ENCODE measurements around the gene ILKAP. TPM values are rescaled to one million over a fixed set of nuclear protein-coding genes. Genes with fewer than 3 reads are reported as not detected.

ILKAP gene
- polyA plus RNA-seq, 1 of the 3 experiments (the other 2 are of a cell fraction) = 49.2 TPM

GRCh38 chr2:238124488-238125126 is 78.9 kb downstream of the ILKAP start:
- ChIA-PET POLR2A (no interaction called here), CTCF (interaction anchor here (1.3 kb wide), 1 partner anchor 266 kb away, joined by 3 read pairs; no protein-coding TSS in a partner anchor)
- Histone ChIP-seq H3K27me3 (ENCODE audit: insufficient read depth) (no peaks in the 10 kb centered on the region), H3K9me3 (no peaks in the 10 kb centered on the region), H3K9ac (no peak overlapping the region), H3K4me2 (no peak overlapping the region), H3K9me2 (no peaks in the 10 kb centered on the region), H3K79me2 (ENCODE audit: insufficient read depth) (no peaks in the 10 kb centered on the region), H3K4me3 (ENCODE audit: low read depth in 2 of 2, low read length in 1 of 2) (no peak overlapping the region), H3K36me3 (replicated peaks in 1 of 2; ENCODE audit: control insufficient read depth in 1 of 2, insufficient read depth in 2 of 2, low read length in 1 of 2) (no peaks in the 10 kb centered on the region), H3K4me1 (ENCODE audit: control insufficient read depth in 1 of 2, insufficient read depth in 2 of 2, low read depth in 1 of 2, low read length in 1 of 2) (no peaks in the 10 kb centered on the region), H3F3A (replicated peaks; ENCODE audit: insufficient read depth) (no peaks in the 10 kb centered on the region), H3K27ac (ENCODE audit: low read depth in 2 of 2, low read length in 1 of 2) (no peak overlapping the region), H2AFZ (ENCODE audit: low read depth) (no peak overlapping the region), H4K20me1 (ENCODE audit: insufficient read depth) (no peaks in the 10 kb centered on the region)
- no peak for TF ChIP-seq REST (IDR thresholded peaks at IDR 0.05; ENCODE audit: low read depth, low read length)
- no peak for TF ChIP-seq TAF1 (IDR thresholded peaks at IDR 0.05; ENCODE audit: borderline replicate concordance, low read depth, low read length)
- TF ChIP-seq RCOR1 (IDR thresholded peaks at IDR 0.05; ENCODE audit: low read length) = no peak
- TF ChIP-seq FOXJ3 (CRISPR knock-in tag; IDR thresholded peaks at IDR 0.05) = no peak
- no peak for TF ChIP-seq RFX5 (IDR thresholded peaks at IDR 0.05; ENCODE audit: low read length)
- TF ChIP-seq, protein P1, sequence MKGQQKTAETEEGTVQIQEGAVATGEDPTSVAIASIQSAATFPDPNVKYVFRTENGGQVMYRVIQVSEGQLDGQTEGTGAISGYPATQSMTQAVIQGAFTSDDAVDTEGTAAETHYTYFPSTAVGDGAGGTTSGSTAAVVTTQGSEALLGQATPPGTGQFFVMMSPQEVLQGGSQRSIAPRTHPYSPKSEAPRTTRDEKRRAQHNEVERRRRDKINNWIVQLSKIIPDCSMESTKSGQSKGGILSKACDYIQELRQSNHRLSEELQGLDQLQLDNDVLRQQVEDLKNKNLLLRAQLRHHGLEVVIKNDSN (IDR thresholded peaks at IDR 0.05; ENCODE audit: borderline replicate concordance, low read depth) = no peak
- TF ChIP-seq RAD21 (IDR thresholded peaks at IDR 0.05; ENCODE audit: low read length) = no peak
- TF ChIP-seq EP300 (IDR thresholded peaks at IDR 0.05; ENCODE audit: borderline replicate concordance in 1 of 2, low read depth in 1 of 2, low read length in 1 of 2) = no peak
- no peak for TF ChIP-seq FOXM1 (IDR thresholded peaks at IDR 0.05; ENCODE audit: low read depth)
- TF ChIP-seq FOSL2 (IDR thresholded peaks at IDR 0.05; ENCODE audit: borderline replicate concordance, low read depth) = no peak
- DNase-seq = no peak
- 85% methylated on average over 18 of the region's 19 CpGs for WGBS (ENCODE audit: low lambda C conversion rate)

- Histone ChIP-seq H3K9ac (no peak overlapping the region), H4K20me1 (ENCODE audit: insufficient read depth) (no peaks in the 10 kb centered on the region), H3K9me3 (no peaks in the 10 kb centered on the region), H3K9me2 (no peaks in the 10 kb centered on the region), H3K27ac (ENCODE audit: low read depth in 2 of 2, low read length in 1 of 2) (no peak overlapping the region), H3K4me1 (ENCODE audit: control insufficient read depth in 1 of 2, insufficient read depth in 2 of 2, low read depth in 1 of 2, low read length in 1 of 2) (no peaks in the 10 kb centered on the region), H3K79me2 (ENCODE audit: insufficient read depth) (no peaks in the 10 kb centered on the region), H3K36me3 (replicated peaks in 1 of 2; ENCODE audit: control insufficient read depth in 1 of 2, insufficient read depth in 2 of 2, low read length in 1 of 2) (no peaks in the 10 kb centered on the region), H3K4me3 (ENCODE audit: low read depth in 2 of 2, low read length in 1 of 2) (no peak overlapping the region), H2AFZ (ENCODE audit: low read depth) (no peak overlapping the region), H3K4me2 (no peak overlapping the region), H3K27me3 (ENCODE audit: insufficient read depth) (no peaks in the 10 kb centered on the region), H3F3A (replicated peaks; ENCODE audit: insufficient read depth) (no peaks in the 10 kb centered on the region)
- WGBS (ENCODE audit: low lambda C conversion rate) = 40% methylated on average over 2 of the region's 14 CpGs
- ChIA-PET CTCF (interaction anchor here (0.9 kb wide), 1 partner anchor 11 kb away, joined by 3 read pairs; no protein-coding TSS in a partner anchor), POLR2A (no interaction called here)
- DNase-seq = no peak
- TF ChIP-seq, protein P2, sequence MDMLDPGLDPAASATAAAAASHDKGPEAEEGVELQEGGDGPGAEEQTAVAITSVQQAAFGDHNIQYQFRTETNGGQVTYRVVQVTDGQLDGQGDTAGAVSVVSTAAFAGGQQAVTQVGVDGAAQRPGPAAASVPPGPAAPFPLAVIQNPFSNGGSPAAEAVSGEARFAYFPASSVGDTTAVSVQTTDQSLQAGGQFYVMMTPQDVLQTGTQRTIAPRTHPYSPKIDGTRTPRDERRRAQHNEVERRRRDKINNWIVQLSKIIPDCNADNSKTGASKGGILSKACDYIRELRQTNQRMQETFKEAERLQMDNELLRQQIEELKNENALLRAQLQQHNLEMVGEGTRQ (IDR thresholded peaks at IDR 0.05; ENCODE audit: borderline replicate concordance, low read depth, low read length) = no peak
These were observed 79.5 kb downstream of the ILKAP start for GRCh38 chr2:238123991-238124470.

All from SK-N-SH (cell line).